ENCODE measurements around the gene C1QTNF5.

The C1QTNF5 gene

DNA sequence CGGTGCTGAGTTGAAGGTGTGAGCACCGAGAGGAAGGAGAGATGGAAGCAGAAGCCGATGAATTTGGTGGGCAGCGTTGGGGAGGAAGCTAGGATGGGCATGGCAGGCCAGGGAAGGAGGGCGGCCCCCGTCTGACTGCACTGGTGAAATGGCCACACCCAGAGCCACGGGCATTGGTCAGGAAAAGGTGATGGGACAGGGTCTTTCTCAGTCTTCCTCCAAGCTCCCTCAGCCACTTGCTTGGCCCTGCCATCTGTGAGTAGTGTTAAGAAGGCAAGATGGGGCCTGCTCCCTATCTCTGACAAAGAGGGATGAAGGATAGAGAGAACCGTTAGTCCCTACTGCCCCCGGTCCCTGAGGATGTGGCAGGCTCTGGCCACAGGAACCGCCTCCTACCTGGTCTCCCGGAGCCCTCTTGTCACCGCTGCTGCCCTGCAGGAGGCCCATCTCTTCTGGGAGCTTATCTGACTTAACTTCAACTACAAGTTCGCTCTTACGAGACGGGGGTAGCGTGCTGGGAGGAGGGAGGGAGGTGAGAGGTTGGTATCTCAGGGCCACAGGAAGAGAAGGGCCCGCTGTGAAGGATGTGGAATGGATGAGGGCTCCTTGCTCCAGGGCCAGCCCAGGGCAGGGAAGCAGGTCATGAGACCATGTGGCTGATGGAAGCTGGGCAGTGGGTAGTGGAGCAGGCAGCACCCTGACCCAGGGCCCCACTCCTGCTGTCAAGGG, 30.6 kb downstream of the C1QTNF5 start:
- Histone ChIP-seq H3K36me3 (ENCODE audit: control insufficient read depth, insufficient read depth, low read length) (peaks cover 24% of the 10 kb centered on the region), H3K4me1 (ENCODE audit: control insufficient read depth, insufficient read depth, low read length) (peaks cover 5% of the 10 kb centered on the region), H3K27ac (ENCODE audit: low read depth, low read length) (no peak overlapping the region), H3K27me3 (ENCODE audit: control insufficient read depth, insufficient read depth, low read length) (no peaks in the 10 kb centered on the region), H3K9ac (ENCODE audit: low read length) (no peak overlapping the region), H3K4me3 (ENCODE audit: low read length) (no peak overlapping the region)

DNA sequence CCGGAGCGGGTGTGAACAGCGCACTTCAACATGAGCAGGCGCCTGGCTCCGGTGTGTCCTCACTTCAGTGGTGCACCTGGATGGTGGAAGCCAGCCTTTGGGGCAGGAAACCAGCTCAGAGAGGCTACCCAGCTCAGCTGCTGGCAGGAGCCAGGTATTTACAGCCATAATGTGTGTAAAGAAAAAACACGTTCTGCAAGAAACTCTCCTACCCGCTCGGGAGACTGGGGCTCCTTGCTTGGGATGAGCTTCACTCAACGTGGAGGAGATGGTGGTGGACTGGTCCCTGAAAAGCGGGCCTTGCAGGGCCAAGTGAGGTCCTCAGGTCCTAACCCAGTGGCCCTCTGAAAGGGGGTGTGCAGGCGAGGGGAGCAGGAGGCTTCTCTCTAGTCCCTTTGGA, 31.3 kb downstream of the C1QTNF5 start:
- Histone ChIP-seq H3K27ac (ENCODE audit: low read depth, low read length) (no peak overlapping the region), H3K9ac (ENCODE audit: low read length) (no peak overlapping the region), H3K27me3 (ENCODE audit: control insufficient read depth, insufficient read depth, low read length) (no peaks in the 10 kb centered on the region), H3K4me1 (ENCODE audit: control insufficient read depth, insufficient read depth, low read length) (peaks cover 2% of the 10 kb centered on the region), H3K36me3 (ENCODE audit: control insufficient read depth, insufficient read depth, low read length) (peaks cover 21% of the 10 kb centered on the region), H3K4me3 (ENCODE audit: low read length) (no peak overlapping the region)

DNA sequence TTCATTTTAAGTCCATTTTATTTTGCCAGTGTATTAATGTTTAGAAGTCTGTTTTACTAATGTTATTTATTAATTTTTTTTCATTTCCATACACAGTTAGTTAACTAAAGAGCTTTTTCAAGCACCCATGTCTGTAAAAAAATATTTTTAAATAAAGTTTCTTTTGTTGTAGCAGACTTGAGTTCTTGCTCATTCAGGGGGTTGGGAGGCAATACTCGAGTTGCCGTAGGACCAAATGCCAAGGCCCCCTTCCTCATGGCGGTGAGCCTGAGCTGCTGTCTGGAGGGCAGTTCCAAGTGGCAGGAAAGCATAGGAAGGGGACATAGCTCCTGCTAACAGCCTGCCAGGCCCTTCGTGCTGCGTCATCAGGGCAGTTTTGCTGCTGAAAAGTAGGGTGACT, 32.7 kb downstream of the C1QTNF5 start:
- H3K4me1 ChIP-seq (ENCODE audit: control insufficient read depth, insufficient read depth, low read length) = peaks cover 2% of the 10 kb centered on the region
- peaks cover 21% of the 10 kb centered on the region for H3K36me3 ChIP-seq (ENCODE audit: control insufficient read depth, insufficient read depth, low read length)

DNA sequence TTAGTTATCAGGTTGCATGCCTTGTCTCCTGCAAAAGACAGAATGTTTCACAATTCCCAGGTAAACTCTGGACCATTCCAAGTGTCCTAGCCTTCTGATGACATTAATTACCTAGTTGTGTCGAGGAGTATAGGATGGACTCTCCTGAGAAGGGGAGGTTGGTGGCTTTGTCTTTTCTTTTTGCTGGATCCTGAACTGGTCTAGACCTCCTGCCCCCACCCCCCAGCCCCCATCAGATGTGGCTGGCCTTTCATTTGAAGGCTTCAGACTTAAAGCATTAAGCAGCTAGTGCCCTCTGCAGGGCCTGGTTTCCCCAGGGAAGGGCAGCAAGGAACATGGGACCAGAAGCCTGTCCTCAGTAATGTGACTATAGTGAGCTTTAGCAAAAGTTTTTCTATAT, 33.5 kb downstream of the C1QTNF5 start:
- H3K27ac ChIP-seq (ENCODE audit: low read depth, low read length) = peak overlapping the region; percentile 10
- H3K4me3 ChIP-seq (ENCODE audit: low read length) = no peak overlapping the region
- H3K9ac ChIP-seq (ENCODE audit: low read length) = no peak overlapping the region

More for the DNA sequence above, 32.7 kb downstream of the C1QTNF5 start:
- Histone ChIP-seq H3K27ac (ENCODE audit: low read depth, low read length) (no peak overlapping the region), H3K27me3 (ENCODE audit: control insufficient read depth, insufficient read depth, low read length) (no peaks in the 10 kb centered on the region), H3K4me3 (ENCODE audit: low read length) (no peak overlapping the region), H3K9ac (ENCODE audit: low read length) (no peak overlapping the region)

DNA sequence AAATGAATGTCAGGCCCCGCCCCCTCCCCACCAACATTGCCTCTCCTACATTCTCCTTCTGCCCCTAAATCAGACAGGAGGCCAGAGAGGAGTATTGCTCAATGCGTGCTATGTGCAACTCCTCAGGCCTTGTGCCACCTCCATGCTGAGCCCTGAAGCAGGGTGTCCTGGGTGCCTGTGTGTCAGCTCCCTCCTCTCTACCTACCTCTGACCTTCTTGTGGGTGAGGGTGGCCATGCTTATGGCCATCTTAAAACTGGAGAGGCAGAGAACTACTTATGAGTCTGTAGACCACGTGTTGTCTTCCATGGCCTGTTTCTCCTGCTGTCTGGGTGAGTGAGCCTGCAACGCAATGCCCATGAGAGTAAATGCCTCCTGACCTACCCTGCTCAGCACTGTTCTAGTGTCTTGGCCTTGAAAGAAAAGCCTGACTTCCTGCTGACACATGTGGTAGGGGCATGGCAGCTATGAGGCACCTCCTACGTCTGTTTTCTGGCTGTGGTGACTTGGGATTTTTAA, 34.3 kb downstream of the C1QTNF5 start:
- H3K9ac ChIP-seq (ENCODE audit: low read length) = no peak overlapping the region
- peaks cover 13% of the 10 kb centered on the region for H3K36me3 ChIP-seq (ENCODE audit: control insufficient read depth, insufficient read depth, low read length)
- peaks cover 3% of the 10 kb centered on the region for H3K4me1 ChIP-seq (ENCODE audit: control insufficient read depth, insufficient read depth, low read length)
- no peak overlapping the region for H3K4me3 ChIP-seq (ENCODE audit: low read length)
- H3K27me3 ChIP-seq (ENCODE audit: control insufficient read depth, insufficient read depth, low read length) = no peaks in the 10 kb centered on the region
- H3K27ac ChIP-seq (ENCODE audit: low read depth, low read length) = no peak overlapping the region

More for the DNA sequence above, 33.5 kb downstream of the C1QTNF5 start:
- Histone ChIP-seq H3K4me1 (ENCODE audit: control insufficient read depth, insufficient read depth, low read length) (peaks cover 2% of the 10 kb centered on the region), H3K27me3 (ENCODE audit: control insufficient read depth, insufficient read depth, low read length) (no peaks in the 10 kb centered on the region), H3K36me3 (ENCODE audit: control insufficient read depth, insufficient read depth, low read length) (peaks cover 14% of the 10 kb centered on the region)

DNA sequence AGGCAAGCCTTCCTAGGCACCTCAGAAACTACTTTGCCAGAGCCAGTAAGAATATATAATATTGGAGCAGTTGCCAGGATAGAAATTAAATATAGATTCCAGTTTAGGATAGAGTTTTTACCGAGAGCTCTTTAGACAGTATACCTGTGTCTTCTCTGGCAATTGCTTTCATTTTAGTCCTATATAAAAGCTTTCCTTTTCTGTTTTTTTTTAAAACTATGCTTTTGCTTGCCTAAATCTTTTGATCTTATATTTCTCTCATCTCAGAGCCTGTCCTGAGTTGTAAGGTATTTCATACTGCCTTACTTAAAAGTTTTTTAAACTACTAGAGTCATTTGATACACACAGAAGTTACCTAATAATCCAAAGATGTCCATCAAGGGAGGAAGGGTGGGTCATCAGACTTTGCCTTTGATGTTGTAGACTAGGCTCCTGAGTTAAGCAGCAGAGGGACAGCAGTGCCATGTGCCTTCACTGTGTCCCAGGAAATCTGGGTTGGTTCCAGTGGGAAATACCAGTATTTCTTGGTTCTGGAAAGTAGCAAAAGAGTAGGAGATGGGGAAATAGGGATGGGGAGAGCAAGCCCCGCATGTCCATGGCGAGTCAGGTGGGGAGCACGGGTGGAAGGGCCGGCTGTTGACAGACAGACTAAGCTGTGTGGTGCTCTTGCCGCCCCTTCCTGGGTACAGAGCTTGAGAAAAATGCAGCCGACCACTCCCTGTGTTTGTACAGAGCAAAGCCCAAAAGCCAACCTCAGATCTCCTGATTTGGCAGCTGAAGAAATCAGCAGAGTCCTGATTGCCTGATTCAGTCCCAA, 34.9 kb downstream of the C1QTNF5 start:
- Histone ChIP-seq H3K9ac (ENCODE audit: low read length) (no peak overlapping the region), H3K36me3 (ENCODE audit: control insufficient read depth, insufficient read depth, low read length) (peaks cover 14% of the 10 kb centered on the region), H3K27me3 (ENCODE audit: control insufficient read depth, insufficient read depth, low read length) (no peaks in the 10 kb centered on the region), H3K4me3 (ENCODE audit: low read length) (no peak overlapping the region), H3K27ac (ENCODE audit: low read depth, low read length) (no peak overlapping the region), H3K4me1 (ENCODE audit: control insufficient read depth, insufficient read depth, low read length) (peaks cover 3% of the 10 kb centered on the region)

DNA sequence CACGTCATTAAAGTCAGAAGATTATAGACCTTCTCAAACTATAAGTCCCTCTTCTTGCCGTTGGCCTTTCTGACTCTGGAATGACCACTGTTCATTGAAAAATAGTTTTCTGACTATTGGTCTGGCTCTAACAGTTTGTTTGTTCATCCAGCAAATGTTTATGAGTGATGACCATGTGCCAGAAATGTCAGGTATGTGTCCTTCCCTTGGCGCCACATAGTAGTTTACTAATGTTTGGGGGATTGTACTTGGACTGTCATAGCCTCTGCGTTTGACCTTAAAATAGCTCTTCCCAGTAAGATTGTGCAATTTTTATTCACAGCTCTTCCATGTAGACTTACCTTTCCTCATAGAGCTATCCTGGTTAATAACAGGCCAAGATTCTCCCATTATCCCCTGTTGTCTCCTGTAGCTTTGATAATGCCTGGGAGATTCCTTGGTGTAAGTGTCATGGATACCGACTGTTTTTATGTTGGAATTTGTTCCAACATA, 37.4 kb downstream of the C1QTNF5 start:
- H3K4me1 ChIP-seq (ENCODE audit: control insufficient read depth, insufficient read depth, low read length) = peaks cover 19% of the 10 kb centered on the region

DNA sequence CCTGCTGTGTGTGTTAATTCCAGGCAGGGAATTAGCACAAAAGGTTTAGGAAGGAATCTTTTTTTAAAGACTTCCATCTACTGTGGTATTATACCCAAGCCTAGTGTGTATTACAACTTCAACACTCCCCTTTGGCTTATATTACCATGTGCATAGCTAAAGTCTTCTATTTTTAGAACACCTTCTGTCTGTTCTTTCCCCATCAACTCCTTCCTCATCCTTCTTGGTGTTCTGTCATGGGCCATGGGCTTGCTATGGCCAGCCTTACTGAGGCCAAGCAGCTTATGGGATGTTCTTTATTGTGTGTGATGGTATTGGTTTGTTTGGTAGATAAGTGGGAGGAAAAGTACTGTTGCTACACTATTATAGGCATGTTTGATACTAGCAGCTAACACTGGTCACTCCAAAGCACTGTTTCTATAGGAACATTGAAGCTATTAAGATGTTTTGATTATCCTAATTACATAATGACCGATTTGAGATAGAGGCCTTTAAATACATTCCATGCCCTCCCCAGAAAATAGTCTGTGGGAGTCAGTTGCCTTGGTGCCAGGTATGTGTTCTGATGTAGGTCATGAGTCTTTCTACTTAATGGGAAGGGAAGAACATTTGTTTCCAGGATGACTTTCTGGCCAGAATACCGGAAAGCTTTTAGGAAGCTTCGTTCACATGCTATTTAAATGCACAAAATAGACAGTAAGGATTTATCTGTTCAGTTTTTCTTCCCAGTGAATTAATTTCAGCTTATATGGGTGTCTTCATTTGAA, 40.3 kb downstream of the C1QTNF5 start:
- Histone ChIP-seq H3K36me3 (ENCODE audit: control insufficient read depth, insufficient read depth, low read length) (peaks cover 17% of the 10 kb centered on the region), H3K4me1 (ENCODE audit: control insufficient read depth, insufficient read depth, low read length) (peaks cover 20% of the 10 kb centered on the region)

More for the DNA sequence above, 37.4 kb downstream of the C1QTNF5 start:
- H3K27ac ChIP-seq (ENCODE audit: low read depth, low read length) = no peak overlapping the region
- H3K36me3 ChIP-seq (ENCODE audit: control insufficient read depth, insufficient read depth, low read length) = peaks cover 14% of the 10 kb centered on the region
- H3K4me3 ChIP-seq (ENCODE audit: low read length) = no peak overlapping the region
- no peak overlapping the region for H3K9ac ChIP-seq (ENCODE audit: low read length)
- H3K27me3 ChIP-seq (ENCODE audit: control insufficient read depth, insufficient read depth, low read length) = no peaks in the 10 kb centered on the region

DNA sequence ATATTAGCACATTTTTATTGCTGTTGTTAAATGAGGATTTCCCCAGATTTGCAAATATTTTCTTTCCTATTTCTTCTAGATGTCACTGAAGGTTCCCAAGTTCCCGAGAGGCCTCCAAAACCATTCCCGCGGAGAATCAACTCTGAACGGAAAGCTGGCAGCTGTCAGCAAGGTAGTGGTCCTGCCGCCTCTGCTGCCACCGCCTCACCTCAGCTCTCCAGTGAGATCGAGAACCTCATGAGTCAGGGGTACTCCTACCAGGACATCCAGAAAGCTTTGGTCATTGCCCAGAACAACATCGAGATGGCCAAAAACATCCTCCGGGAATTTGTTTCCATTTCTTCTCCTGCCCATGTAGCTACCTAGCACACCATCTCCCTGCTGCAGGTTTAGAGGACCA, 41.3 kb downstream of the C1QTNF5 start:
- H3K27me3 ChIP-seq (ENCODE audit: control insufficient read depth, insufficient read depth, low read length) = no peaks in the 10 kb centered on the region

More for the DNA sequence above, 40.3 kb downstream of the C1QTNF5 start:
- Histone ChIP-seq H3K27me3 (ENCODE audit: control insufficient read depth, insufficient read depth, low read length) (no peaks in the 10 kb centered on the region), H3K27ac (ENCODE audit: low read depth, low read length) (peak overlapping the region; percentile 53), H3K4me3 (ENCODE audit: low read length) (no peak overlapping the region), H3K9ac (ENCODE audit: low read length) (no peak overlapping the region)

DNA sequence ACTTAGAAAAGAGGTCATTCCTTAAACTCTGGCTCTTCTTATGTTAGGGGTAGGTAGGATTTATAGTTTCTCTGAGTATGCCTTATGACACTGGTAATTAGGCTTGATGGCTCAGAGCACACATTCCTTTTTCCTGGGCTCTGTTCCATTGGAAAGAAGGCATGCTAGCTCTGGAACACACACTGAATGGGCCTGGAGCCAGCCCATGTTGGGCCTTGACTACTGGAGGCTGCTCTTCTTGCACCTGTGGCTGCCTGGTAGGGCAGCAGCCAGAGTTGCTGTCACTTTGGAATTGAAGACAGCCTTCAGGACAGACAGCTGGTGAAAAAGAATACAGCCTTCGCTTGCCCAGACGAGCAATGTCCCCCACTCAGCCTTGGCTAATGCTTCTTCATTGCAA, 42.0 kb downstream of the C1QTNF5 start:
- peak overlapping the region; percentile 50 for H3K27ac ChIP-seq (ENCODE audit: low read depth, low read length)
- H3K4me1 ChIP-seq (ENCODE audit: control insufficient read depth, insufficient read depth, low read length) = peaks cover 20% of the 10 kb centered on the region
- peaks cover 15% of the 10 kb centered on the region for H3K36me3 ChIP-seq (ENCODE audit: control insufficient read depth, insufficient read depth, low read length)

More for the DNA sequence above, 41.3 kb downstream of the C1QTNF5 start:
- Histone ChIP-seq H3K4me3 (ENCODE audit: low read length) (no peak overlapping the region), H3K9ac (ENCODE audit: low read length) (no peak overlapping the region), H3K27ac (ENCODE audit: low read depth, low read length) (no peak overlapping the region), H3K36me3 (ENCODE audit: control insufficient read depth, insufficient read depth, low read length) (peaks cover 17% of the 10 kb centered on the region), H3K4me1 (ENCODE audit: control insufficient read depth, insufficient read depth, low read length) (peaks cover 20% of the 10 kb centered on the region)

DNA sequence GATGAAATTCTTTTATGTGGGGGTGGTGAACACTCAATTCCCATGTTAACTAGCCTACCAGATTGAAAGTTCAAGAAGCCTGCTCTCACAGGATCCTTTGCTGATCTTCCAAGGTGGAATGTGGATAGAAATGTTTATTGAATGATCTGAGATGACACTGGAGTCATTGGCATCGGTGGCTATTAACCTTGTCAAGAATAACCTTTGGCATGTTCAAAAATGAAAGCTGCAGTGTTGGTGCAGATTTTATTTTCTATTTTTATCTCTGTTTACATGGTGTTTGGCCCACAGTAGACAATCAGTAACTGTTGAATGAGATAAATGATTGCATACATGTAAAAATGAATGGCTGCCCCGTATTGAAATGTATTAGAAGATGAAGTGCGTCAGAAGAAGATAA, 42.7 kb downstream of the C1QTNF5 start:
- Histone ChIP-seq H3K36me3 (ENCODE audit: control insufficient read depth, insufficient read depth, low read length) (peaks cover 15% of the 10 kb centered on the region), H3K4me3 (ENCODE audit: low read length) (no peak overlapping the region), H3K27ac (ENCODE audit: low read depth, low read length) (peak overlapping the region; percentile 50), H3K9ac (ENCODE audit: low read length) (no peak overlapping the region), H3K27me3 (ENCODE audit: control insufficient read depth, insufficient read depth, low read length) (no peaks in the 10 kb centered on the region), H3K4me1 (ENCODE audit: control insufficient read depth, insufficient read depth, low read length) (peaks cover 20% of the 10 kb centered on the region)

More for the DNA sequence above, 42.0 kb downstream of the C1QTNF5 start:
- no peaks in the 10 kb centered on the region for H3K27me3 ChIP-seq (ENCODE audit: control insufficient read depth, insufficient read depth, low read length)
- H3K9ac ChIP-seq (ENCODE audit: low read length) = no peak overlapping the region
- no peak overlapping the region for H3K4me3 ChIP-seq (ENCODE audit: low read length)

DNA sequence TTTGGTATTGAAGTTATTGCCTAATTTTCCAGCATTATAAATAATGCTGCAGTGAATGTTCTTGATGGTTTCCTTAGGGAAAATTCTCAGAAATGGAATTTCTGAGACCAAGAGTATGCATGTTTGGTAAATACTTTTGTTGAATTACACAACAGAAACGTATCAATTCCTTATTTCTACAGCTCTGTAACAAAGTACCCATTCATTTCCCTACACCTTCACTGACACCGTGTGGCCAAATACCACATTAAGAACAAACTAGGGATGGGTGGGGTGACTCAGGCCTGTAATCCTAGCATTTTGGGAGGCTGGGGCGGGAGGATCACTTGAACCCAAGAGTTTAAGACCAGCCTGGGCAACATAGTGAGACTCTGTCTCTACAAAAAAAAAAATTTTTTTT, 45.5 kb downstream of the C1QTNF5 start:
- H3K27ac ChIP-seq (ENCODE audit: low read depth, low read length) = no peak overlapping the region
- H3K36me3 ChIP-seq (ENCODE audit: control insufficient read depth, insufficient read depth, low read length) = peaks cover 7% of the 10 kb centered on the region
- no peak overlapping the region for H3K4me3 ChIP-seq (ENCODE audit: low read length)
- H3K9ac ChIP-seq (ENCODE audit: low read length) = no peak overlapping the region
- no peaks in the 10 kb centered on the region for H3K27me3 ChIP-seq (ENCODE audit: control insufficient read depth, insufficient read depth, low read length)
- H3K4me1 ChIP-seq (ENCODE audit: control insufficient read depth, insufficient read depth, low read length) = peaks cover 13% of the 10 kb centered on the region
